ENCODE results near the gene ISM1. TPM values are rescaled to one million over a fixed set of nuclear protein-coding genes. Genes with fewer than 3 reads are reported as not detected.
A peak's percentile ranks its signal among the peaks of the same experiment; 100 is the strongest.

Gene ISM1
- total RNA-seq (ENCODE audit: low replicate concordance) = 1.1 TPM in 1 of 2 replicates, not detected in the other

- TF ChIP-seq CTCF (IDR thresholded peaks at IDR 0.05; ENCODE audit: insufficient read depth, low read length) = no peak
- peak within 1 kb of the TSS; percentile 50 for H3K4me3 ChIP-seq (ENCODE audit: low read depth, low read length)
- no peak for DNase-seq (ENCODE audit: low read depth)
Observed at GRCh38 chr20:13220904-13221297, at the start of gene ISM1. TSS of gene ISM1 (plus strand) at chr20:13221274. CDS start at chr20:13221777, 503 bp downstream.

GRCh38 chr20:13173201-13173600 lies 47.9 kb upstream of the ISM1 start:
- H3K4me3 ChIP-seq (ENCODE audit: low read depth, low read length) = no peak overlapping the region
- no peak for DNase-seq (ENCODE audit: low read depth)
- TF ChIP-seq CTCF (IDR thresholded peaks at IDR 0.05; ENCODE audit: insufficient read depth, low read length) = no peak

GRCh38 chr20:13174402-13174801 lies 46.7 kb upstream of the ISM1 start:
- DNase-seq (ENCODE audit: low read depth) = no peak
- H3K4me3 ChIP-seq (ENCODE audit: low read depth, low read length) = no peak overlapping the region
- TF ChIP-seq CTCF (IDR thresholded peaks at IDR 0.05; ENCODE audit: insufficient read depth, low read length) = no peak

- DNase-seq (ENCODE audit: low read depth) = no peak
- no peak overlapping the region for H3K4me3 ChIP-seq (ENCODE audit: low read depth, low read length)
- no peak for TF ChIP-seq CTCF (IDR thresholded peaks at IDR 0.05; ENCODE audit: insufficient read depth, low read length)
Observed at GRCh38 chr20:13180986-13181889, 39.8 kb upstream of the ISM1 start.

GRCh38 chr20:13183005-13183404 lies 38.1 kb upstream of the ISM1 start:
- no peak for TF ChIP-seq CTCF (IDR thresholded peaks at IDR 0.05; ENCODE audit: insufficient read depth, low read length)
- no peak for DNase-seq (ENCODE audit: low read depth)
- H3K4me3 ChIP-seq (ENCODE audit: low read depth, low read length) = no peak overlapping the region

GRCh38 chr20:13186043-13186774 lies 34.9 kb upstream of the ISM1 start:
- no peak overlapping the region for H3K4me3 ChIP-seq (ENCODE audit: low read depth, low read length)
- DNase-seq (ENCODE audit: low read depth) = no peak
- TF ChIP-seq CTCF (IDR thresholded peaks at IDR 0.05; ENCODE audit: insufficient read depth, low read length) = no peak
